GM12865 (cell line): Measurements from ENCODE around the gene COL27A1.

Experiments
- DNase-seq: peaks from one replicate; pipeline ENCODE4 v3.0.0; 2010; ENCODE audit warnings: low read depth
- H3K4me3 ChIP-seq: 2 replicates; pipeline ENCODE4 v1.5.1; 2011; ENCODE audit warnings: mild to moderate bottlenecking, low read depth, low read length, control low read depth
- CTCF ChIP-seq: IDR thresholded peaks from 2 replicates; pipeline ENCODE4 v1.5.1; 2011; ENCODE audit warnings: low read length, control low read depth, low read depth, inconsistent platforms; ENCODE audit not compliant: insufficient read depth; ENCODE audit errors: missing control alignments

COL27A1 gene

GRCh38 chr9:114196979-114197622 is 41.8 kb downstream of the COL27A1 start:
- DNase-seq: no peak
- no peak overlapping the region for H3K4me3 ChIP-seq
- no peak for TF ChIP-seq CTCF

GRCh38 chr9:114198249-114199040 is 43.1 kb downstream of the COL27A1 start:
- TF ChIP-seq CTCF: no peak
- DNase-seq: no peak
- no peak overlapping the region for H3K4me3 ChIP-seq

DNA sequence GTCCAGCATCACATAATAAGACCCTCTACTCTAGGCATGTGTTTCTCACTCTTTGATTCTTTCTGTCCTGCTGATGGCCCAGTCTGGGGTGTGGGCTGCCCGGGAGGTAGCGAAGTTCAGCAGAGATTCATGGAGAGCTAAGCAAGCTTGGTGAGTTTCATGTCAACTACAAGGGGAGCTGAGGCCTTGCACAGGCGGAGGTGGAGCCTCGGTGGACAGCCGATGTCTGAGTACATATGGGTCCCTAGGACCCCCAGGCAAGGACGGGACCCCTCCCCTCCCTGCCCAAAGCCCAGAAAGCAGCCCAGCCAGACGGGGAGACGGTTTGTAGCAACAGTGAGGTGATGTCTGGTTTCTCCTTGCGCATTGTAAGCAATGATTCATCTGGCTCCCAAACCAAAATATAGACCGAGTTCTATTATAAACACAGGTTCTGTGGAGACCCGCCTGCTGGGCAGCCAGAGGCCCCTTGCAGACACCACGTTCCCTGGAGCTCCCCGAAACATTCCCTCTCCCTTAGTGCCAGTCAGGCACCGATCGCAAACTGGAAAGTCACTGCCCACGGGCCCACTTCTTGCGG is 45.5 kb downstream of the COL27A1 start:
- DNase-seq: no peak
- no peak for TF ChIP-seq CTCF

GRCh38 chr9:114202396-114202795 is 47.1 kb downstream of the COL27A1 start:
- no peak for TF ChIP-seq CTCF
- H3K4me3 ChIP-seq: no peak overlapping the region
- DNase-seq: no peak

More for the DNA sequence above, 45.5 kb downstream of the COL27A1 start:
- H3K4me3 ChIP-seq: no peak overlapping the region

- no peak overlapping the region for H3K4me3 ChIP-seq
- no peak for TF ChIP-seq CTCF
- no peak for DNase-seq
Measured at GRCh38 chr9:114202849-114203248, 47.5 kb downstream of the COL27A1 start.

- no peak for TF ChIP-seq CTCF
- no peak for DNase-seq
- H3K4me3 ChIP-seq: no peak overlapping the region
Measured at GRCh38 chr9:114203410-114204140, 48.2 kb downstream of the COL27A1 start.
